Measurements from ENCODE around the gene RPS6KB1. TPM values are rescaled to one million over a fixed set of nuclear protein-coding genes. Genes with fewer than 3 reads are reported as not detected.

Gene RPS6KB1
- total and polyA plus RNA-seq, 11 donors: 7.8 to 29.4 (median 22.7) TPM

DNA sequence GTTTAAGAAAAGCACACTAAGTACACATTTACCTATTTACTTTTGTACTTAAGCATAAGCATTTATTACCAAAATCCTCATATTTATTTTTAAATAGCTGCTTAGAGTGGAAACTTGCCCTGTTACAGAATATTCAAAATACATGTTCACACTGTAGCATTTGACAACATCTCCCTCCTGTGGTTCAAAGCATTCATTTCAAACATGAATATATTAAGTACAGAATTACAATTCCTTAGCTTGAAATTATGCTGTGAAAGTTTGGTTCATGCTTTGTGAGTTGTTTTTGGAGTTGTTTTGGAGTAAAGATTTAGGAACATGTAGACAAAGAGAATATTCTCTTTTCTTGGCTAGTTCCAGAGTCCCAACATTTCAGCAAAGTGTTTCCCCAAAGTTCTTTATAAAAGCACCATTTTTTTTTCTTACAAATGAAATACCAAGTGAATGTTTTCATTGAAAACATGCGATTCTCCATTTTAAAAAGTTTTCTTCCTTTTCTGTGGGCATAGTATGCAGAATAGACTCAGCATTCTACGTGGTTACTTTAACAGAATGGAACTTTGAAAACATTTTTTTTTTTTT, 33.4 kb upstream of the RPS6KB1 start:
- intact Hi-C loops (cut with DNase I): loop anchor here in 1 of 10 donors (5.0 kb wide), 1 partner anchor 107 kb away; no protein-coding TSS in a partner anchor
- Histone ChIP-seq H3K4me3 (no peak overlapping the region), H3K27me3 (no peaks in the 10 kb centered on the region), H3K4me1 (peaks cover 0 to 22% (median 0%) of the 10 kb centered on the region in 12 donors), H3K27ac (peak overlapping the region in 1 of 12 donors; percentile 28), H3K9me3 (no peaks in the 10 kb centered on the region), H3K36me3 (peaks cover 0 to 47% (median 22%) of the 10 kb centered on the region in 9 donors)
- ATAC-seq (peak in 2 of 4 donors; percentile 41 to 49), DNase-seq (no peak)
- WGBS, 4 donors: 85 to 88% (median 87%) methylated on average over 2 of the region's 2 CpGs
- no peak for TF ChIP-seq POLR2A (IDR thresholded peaks at IDR 0.05)
- TF ChIP-seq, protein P1, sequence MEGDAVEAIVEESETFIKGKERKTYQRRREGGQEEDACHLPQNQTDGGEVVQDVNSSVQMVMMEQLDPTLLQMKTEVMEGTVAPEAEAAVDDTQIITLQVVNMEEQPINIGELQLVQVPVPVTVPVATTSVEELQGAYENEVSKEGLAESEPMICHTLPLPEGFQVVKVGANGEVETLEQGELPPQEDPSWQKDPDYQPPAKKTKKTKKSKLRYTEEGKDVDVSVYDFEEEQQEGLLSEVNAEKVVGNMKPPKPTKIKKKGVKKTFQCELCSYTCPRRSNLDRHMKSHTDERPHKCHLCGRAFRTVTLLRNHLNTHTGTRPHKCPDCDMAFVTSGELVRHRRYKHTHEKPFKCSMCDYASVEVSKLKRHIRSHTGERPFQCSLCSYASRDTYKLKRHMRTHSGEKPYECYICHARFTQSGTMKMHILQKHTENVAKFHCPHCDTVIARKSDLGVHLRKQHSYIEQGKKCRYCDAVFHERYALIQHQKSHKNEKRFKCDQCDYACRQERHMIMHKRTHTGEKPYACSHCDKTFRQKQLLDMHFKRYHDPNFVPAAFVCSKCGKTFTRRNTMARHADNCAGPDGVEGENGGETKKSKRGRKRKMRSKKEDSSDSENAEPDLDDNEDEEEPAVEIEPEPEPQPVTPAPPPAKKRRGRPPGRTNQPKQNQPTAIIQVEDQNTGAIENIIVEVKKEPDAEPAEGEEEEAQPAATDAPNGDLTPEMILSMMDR (IDR thresholded peaks at IDR 0.05): peak; percentile 30 to 66 (median 49)

DNA sequence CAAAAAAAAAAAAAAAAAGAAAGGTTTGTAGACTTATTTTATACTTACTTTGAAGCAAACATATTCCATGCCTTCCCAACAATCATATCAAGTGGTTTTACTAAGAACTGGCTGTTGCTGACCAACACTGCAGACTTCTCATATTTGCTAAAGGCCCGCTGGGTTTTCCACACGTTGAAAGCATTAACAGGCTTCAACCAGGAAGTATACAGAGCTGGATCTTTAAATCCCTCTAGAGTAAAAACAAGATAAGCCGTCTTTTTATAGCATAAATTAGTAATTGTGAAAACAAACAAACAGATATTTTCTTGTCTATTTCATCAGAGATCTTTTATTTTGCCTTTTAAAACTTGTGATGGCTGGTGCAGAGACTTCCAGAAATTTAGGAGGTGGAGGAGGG, 29.3 kb upstream of the RPS6KB1 start:
- peak in 1 of 4 donors; percentile 55 for ATAC-seq
- Histone ChIP-seq H3K4me1 (peaks cover 0 to 6% (median 0%) of the 10 kb centered on the region in 12 donors), H3K9me3 (no peaks in the 10 kb centered on the region), H3K4me3 (no peak overlapping the region), H3K27ac (peak overlapping the region in 2 of 12 donors; percentile 40 to 43), H3K36me3 (peaks cover 0 to 67% (median 28%) of the 10 kb centered on the region in 9 donors), H3K27me3 (no peaks in the 10 kb centered on the region)
- WGBS, 4 donors: 63 to 74% (median 70%) methylated on average over 3 of the region's 3 CpGs
- peak in 1 of 5 donors; percentile 40 for DNase-seq
- no peak for TF ChIP-seq POLR2A (IDR thresholded peaks at IDR 0.05)
- TF ChIP-seq, protein P1 (IDR thresholded peaks at IDR 0.05): no peak
- intact Hi-C loops (cut with DNase I): loop anchor here in 1 of 10 donors (5.0 kb wide), 1 partner anchor 111 kb away; no protein-coding TSS in a partner anchor

DNA sequence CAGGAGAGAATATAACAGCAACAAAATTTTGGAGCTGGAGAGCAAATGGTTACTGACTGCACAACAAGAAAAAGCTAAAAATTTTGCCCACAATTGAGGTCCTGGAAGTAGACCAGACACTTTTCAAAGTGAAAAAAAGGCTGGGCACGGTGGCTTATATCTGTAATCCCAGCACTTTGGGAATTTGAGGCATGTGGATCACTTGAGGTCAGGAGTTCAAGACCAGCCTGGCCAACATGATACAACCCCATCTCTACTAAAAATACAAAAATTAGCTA, 23.0 kb upstream of the RPS6KB1 start:
- intact Hi-C loops (cut with DNase I): no loop called here
- Histone ChIP-seq H3K9me3 (no peaks in the 10 kb centered on the region), H3K27ac (no peak overlapping the region), H3K4me1 (no peaks in the 10 kb centered on the region), H3K36me3 (peaks cover 0 to 53% (median 17%) of the 10 kb centered on the region in 9 donors), H3K27me3 (no peaks in the 10 kb centered on the region), H3K4me3 (no peak overlapping the region)
- DNase-seq: no peak
- no peak for ATAC-seq
- TF ChIP-seq, protein P1 (IDR thresholded peaks at IDR 0.05): no peak
- no peak for TF ChIP-seq POLR2A (IDR thresholded peaks at IDR 0.05)
- WGBS, 4 donors: 21 to 30% (median 28%) methylated on average over 1 of the region's 1 CpG

GRCh38 chr17:59870482-59870881, 22.4 kb upstream of the RPS6KB1 start:
- DNase-seq (no peak), ATAC-seq (no peak)
- Histone ChIP-seq H3K27me3 (no peaks in the 10 kb centered on the region), H3K36me3 (peaks cover 0 to 54% (median 22%) of the 10 kb centered on the region in 9 donors), H3K9me3 (no peaks in the 10 kb centered on the region), H3K4me3 (no peak overlapping the region), H3K4me1 (no peaks in the 10 kb centered on the region), H3K27ac (no peak overlapping the region)
- TF ChIP-seq, protein P1 (IDR thresholded peaks at IDR 0.05): no peak
- TF ChIP-seq POLR2A (IDR thresholded peaks at IDR 0.05): no peak
- 81 to 92% (median 86%) methylated on average over 8 of the region's 8 CpGs for WGBS, 4 donors
- intact Hi-C loops (cut with DNase I): no loop called here
